HepG2 (cell line): ENCODE data around the gene NSUN2. TPM values are rescaled to one million over a fixed set of nuclear protein-coding genes. Genes with fewer than 3 reads are reported as not detected.

ENCODE experiments used
- ATAC-seq: fragments of 200-7000 bp; cut with Tn5 transposase; 3 replicates; pipeline ENCODE4 v1.9.1; 2020; ENCODE audit warnings: mild to moderate bottlenecking, moderate library complexity
- BruUV-seq: library from RNA; stranded (reverse); fragments of 400-500 nt; replicated peaks from 2 replicates; lab custom pipeline; 2021; lab: Mats Ljungman, UMichigan
- CTCF ChIA-PET: fragments of 300-600 bp; formaldehyde crosslinking; extraction: SDS; loops from one replicate; lab custom pipeline; 2021; ENCODE audit warnings: low total read pairs, inconsistent platforms, low intra/inter-chr PET ratio; lab: Yijun Ruan, JAX
- POLR2A ChIA-PET: fragments of 350-600 bp; sonication (Branson Sonifier 250); formaldehyde crosslinking; loops from one replicate; lab custom pipeline; 2020; ENCODE audit warnings: antibody characterized with exemption, inconsistent platforms; lab: Yijun Ruan, JAX
- DNase-seq: peaks from one replicate; pipeline ENCODE4 v3.0.0-alpha.2; 2015; ENCODE audit warnings: low spot score
- FAIRE-seq: peaks from 3 replicates; lab custom pipeline; 2011; peaks lifted over from hg19 to GRCh38; lab: Jason Lieb, UNC
- H2AFZ ChIP-seq: one replicate; pipeline ENCODE4 v1.6.1; 2011; ENCODE audit warnings: low read length, inconsistent platforms
- H3K27ac ChIP-seq: fragments of 300-600 bp; 3 replicates; pipeline ENCODE4 v1.8.0; 2011; ENCODE audit warnings: mixed run types, mild to moderate bottlenecking, mixed read lengths, low read length, inconsistent platforms; ENCODE audit not compliant: insufficient read depth; ENCODE audit errors: extremely low read length
- H3K27me3 ChIP-seq, 2 experiments: fragments of 200-600 bp in 1 of 2; 2 replicates in 1 of 2; 3 replicates in 1 of 2; pipeline versions ENCODE4 v1.6.0 to v1.8.0; 2011; ENCODE audit warnings: low read length in 2 of 2, mild to moderate bottlenecking in 2 of 2, moderate library complexity in 2 of 2, inconsistent platforms in 1 of 2; ENCODE audit not compliant: insufficient read depth in 2 of 2, control insufficient read depth in 1 of 2
- H3K36me3 ChIP-seq, 2 experiments: fragments of 200-600 bp in 1 of 2; replicated peaks in 1 of 2; 2 replicates in 1 of 2; 3 replicates in 1 of 2; pipeline versions ENCODE4 v1.5.1 to v1.8.0; 2011; ENCODE audit warnings: low read length in 2 of 2, inconsistent platforms in 1 of 2; ENCODE audit not compliant: insufficient read depth in 2 of 2, control insufficient read depth in 1 of 2
- H3K4me1 ChIP-seq: 2 replicates; pipeline ENCODE4 v1.5.1; 2012; ENCODE audit warnings: low read length, inconsistent platforms; ENCODE audit not compliant: insufficient read depth
- H3K4me2 ChIP-seq: 2 replicates; pipeline ENCODE4 v1.6.0; 2011; ENCODE audit warnings: low read depth, low read length, inconsistent platforms
- H3K4me3 ChIP-seq, 3 experiments: fragments of 200-600 bp in 1 of 3; sonication (generic), shearing (Covaris generic) in 1 of 3; replicated peaks in 1 of 3; 2 replicates each; pipeline ENCODE4 v1.5.1; 2011 to 2016; ENCODE audit warnings: low read length in 3 of 3, inconsistent platforms in 2 of 3, low read depth in 2 of 3, mild to moderate bottlenecking in 2 of 3, control low read depth in 1 of 3, mixed read lengths in 1 of 3; ENCODE audit not compliant: insufficient read depth in 1 of 3
- H3K79me2 ChIP-seq: one replicate; pipeline ENCODE4 v1.6.1; 2011; ENCODE audit warnings: low read length, inconsistent platforms; ENCODE audit not compliant: insufficient read depth
- H3K9ac ChIP-seq: 2 replicates; pipeline ENCODE4 v1.6.0; 2011; ENCODE audit warnings: mild to moderate bottlenecking, low read depth, low read length, inconsistent platforms; ENCODE audit not compliant: insufficient read depth
- H3K9me3 ChIP-seq: 2 replicates; pipeline ENCODE4 v1.5.1; 2012; ENCODE audit warnings: mild to moderate bottlenecking, low read length
- H4K20me1 ChIP-seq: 2 replicates; pipeline ENCODE4 v1.6.0; 2011; ENCODE audit warnings: inconsistent platforms, mild to moderate bottlenecking, low read length, moderate library complexity; ENCODE audit not compliant: insufficient read depth
- HNRNPUL1 ChIP-seq: fragments of 200-400 bp; formaldehyde crosslinking; IDR thresholded peaks from 2 replicates; pipeline ENCODE4 v1.6.1; 2017; ENCODE audit warnings: low read depth, mild to moderate bottlenecking, low read length, moderate library complexity
- ZFP62 ChIP-seq: sonication (generic); formaldehyde crosslinking; IDR thresholded peaks from 2 replicates; pipeline ENCODE4 v1.4.0; 2020; ENCODE audit warnings: missing genetic modification reagents
- ZNF674 ChIP-seq: sonication (generic); formaldehyde crosslinking; IDR thresholded peaks from 2 replicates; pipeline ENCODE4 v1.5.0; 2020; ENCODE audit warnings: low read depth, mild to moderate bottlenecking, missing genetic modification reagents
- WGBS: methylation state at CpG from one replicate; pipeline ENCODE4 v1.1.6; 2017; ENCODE audit warnings: low lambda C conversion rate; 5-methylcytosine and 5-hydroxymethylcytosine counted together
- in situ Hi-C: cut with HindIII; loops from 2 replicates; pipeline ENCODE4 v1.10.0; 2017; ENCODE audit warnings: low pct_unique_long_range_greater_than_20kb; ENCODE audit not compliant: extremely low pct_ligation_motif_present
- intact Hi-C: fragments of 100-400 bp; cut with micrococcal nuclease; formaldehyde crosslinking; loops from one replicate; pipeline ENCODE4 v1.10.0; 2022; ENCODE audit not compliant: unreplicated experiment
- polyA plus RNA-seq, 8 experiments: library from polyadenylated mRNA; depleted of rRNA in 3 of 8; stranded (reverse) in 7 of 8; unstranded in 1 of 8; fragments of >200 nt; fragmentation: Illumina TruSeq in 4 of 8; extraction: Trizol in 4 of 8; gene quantifications; 2 replicates each; pipeline versions ENCODE4 v1.2.1 to v1.2.3, GENCODE V29; 2011 to 2016; ENCODE audit warnings: low read depth in 4 of 8, missing spikeins in 1 of 8, mixed read lengths in 1 of 8; ENCODE audit not compliant: insufficient read depth in 1 of 8
- total RNA-seq, 5 experiments: library from RNA; depleted of rRNA; stranded (reverse); fragments of >200 nt; fragmentation: Illumina TruSeq; extraction: Trizol; gene quantifications; 2 replicates each; pipeline ENCODE4 v1.2.3, GENCODE V29; 2016; ENCODE audit warnings: low read depth in 1 of 5
- TF ChIP-seq, protein P1 (sequence below): sonication (generic); formaldehyde crosslinking; IDR thresholded peaks from 2 replicates; pipeline ENCODE4 v1.5.1; 2020; ENCODE audit warnings: mild to moderate bottlenecking, missing genetic modification reagents, moderate library complexity
- TF ChIP-seq, protein P2 (sequence below): sonication (generic); formaldehyde crosslinking; IDR thresholded peaks from 2 replicates; pipeline ENCODE4 v1.5.0; 2020; ENCODE audit warnings: missing genetic modification reagents
- TF ChIP-seq, protein P3 (sequence below): sonication (generic); formaldehyde crosslinking; IDR thresholded peaks from 2 replicates; pipeline ENCODE4 v1.5.0; 2020; ENCODE audit warnings: missing genetic modification reagents
- TF ChIP-seq, protein P4 (sequence below): IDR thresholded peaks from 2 replicates; pipeline ENCODE4 v1.6.1; 2018; ENCODE audit warnings: missing genetic modification reagents, mild to moderate bottlenecking, missing compliant biosample characterization

NSUN2 gene
- total and polyA plus RNA-seq, 2 of the 13 experiments (the other 11 are each of a cell fraction or from before 2014, with no cell fraction given), result 51.7 to 69.1 TPM

DNA sequence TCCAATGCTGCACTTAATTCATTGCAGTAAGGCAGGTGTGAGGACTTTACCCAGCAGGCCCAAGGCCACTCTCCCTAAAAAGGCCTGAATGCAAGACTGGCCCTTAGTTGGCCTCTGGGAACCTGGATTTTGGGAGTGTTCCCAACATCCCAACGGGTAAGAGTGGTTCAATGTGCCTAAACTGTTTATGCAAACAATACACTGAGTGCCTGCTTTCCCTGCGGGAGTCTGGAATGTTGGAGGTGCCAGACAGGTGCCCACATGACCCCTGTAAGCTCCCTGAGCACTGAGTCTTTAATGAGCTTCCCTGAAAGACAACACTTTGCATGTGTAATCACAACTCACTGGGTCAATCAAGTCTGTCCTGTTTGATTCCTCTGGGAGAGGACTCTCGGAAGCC is 37.4 kb downstream of the NSUN2 start:
- no peak overlapping the region for H3K4me2 ChIP-seq
- 100% methylated on average over 1 of the region's 3 CpGs for WGBS
- intact Hi-C loops (no loop called here), in situ Hi-C loops (no loop called here)
- H3K27me3 ChIP-seq, result no peaks in the 10 kb centered on the region
- no TSS peak for BruUV-seq
- H3K4me1 ChIP-seq, result no peaks in the 10 kb centered on the region
- ChIA-PET POLR2A (no interaction called here), CTCF (no interaction called here)
- peak; percentile 15 for ATAC-seq
- H3K36me3 ChIP-seq, result peaks cover 4 to 22% of the 10 kb centered on the region in 2 experiments; a peak in 4 of 5 replicates
- no peaks in the 10 kb centered on the region for H3K9me3 ChIP-seq
- no peak overlapping the region for H3K9ac ChIP-seq
- TF ChIP-seq ZNF674 (CRISPR knock-in tag) (no peak), ZFP62 (CRISPR knock-in tag) (no peak), HNRNPUL1 (no peak)
- TF ChIP-seq, protein P1, sequence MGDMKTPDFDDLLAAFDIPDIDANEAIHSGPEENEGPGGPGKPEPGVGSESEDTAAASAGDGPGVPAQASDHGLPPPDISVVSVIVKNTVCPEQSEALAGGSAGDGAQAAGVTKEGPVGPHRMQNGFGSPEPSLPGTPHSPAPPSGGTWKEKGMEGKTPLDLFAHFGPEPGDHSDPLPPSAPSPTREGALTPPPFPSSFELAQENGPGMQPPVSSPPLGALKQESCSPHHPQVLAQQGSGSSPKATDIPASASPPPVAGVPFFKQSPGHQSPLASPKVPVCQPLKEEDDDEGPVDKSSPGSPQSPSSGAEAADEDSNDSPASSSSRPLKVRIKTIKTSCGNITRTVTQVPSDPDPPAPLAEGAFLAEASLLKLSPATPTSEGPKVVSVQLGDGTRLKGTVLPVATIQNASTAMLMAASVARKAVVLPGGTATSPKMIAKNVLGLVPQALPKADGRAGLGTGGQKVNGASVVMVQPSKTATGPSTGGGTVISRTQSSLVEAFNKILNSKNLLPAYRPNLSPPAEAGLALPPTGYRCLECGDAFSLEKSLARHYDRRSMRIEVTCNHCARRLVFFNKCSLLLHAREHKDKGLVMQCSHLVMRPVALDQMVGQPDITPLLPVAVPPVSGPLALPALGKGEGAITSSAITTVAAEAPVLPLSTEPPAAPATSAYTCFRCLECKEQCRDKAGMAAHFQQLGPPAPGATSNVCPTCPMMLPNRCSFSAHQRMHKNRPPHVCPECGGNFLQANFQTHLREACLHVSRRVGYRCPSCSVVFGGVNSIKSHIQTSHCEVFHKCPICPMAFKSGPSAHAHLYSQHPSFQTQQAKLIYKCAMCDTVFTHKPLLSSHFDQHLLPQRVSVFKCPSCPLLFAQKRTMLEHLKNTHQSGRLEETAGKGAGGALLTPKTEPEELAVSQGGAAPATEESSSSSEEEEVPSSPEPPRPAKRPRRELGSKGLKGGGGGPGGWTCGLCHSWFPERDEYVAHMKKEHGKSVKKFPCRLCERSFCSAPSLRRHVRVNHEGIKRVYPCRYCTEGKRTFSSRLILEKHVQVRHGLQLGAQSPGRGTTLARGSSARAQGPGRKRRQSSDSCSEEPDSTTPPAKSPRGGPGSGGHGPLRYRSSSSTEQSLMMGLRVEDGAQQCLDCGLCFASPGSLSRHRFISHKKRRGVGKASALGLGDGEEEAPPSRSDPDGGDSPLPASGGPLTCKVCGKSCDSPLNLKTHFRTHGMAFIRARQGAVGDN (CRISPR knock-in tag), result no peak
- TF ChIP-seq, protein P2, sequence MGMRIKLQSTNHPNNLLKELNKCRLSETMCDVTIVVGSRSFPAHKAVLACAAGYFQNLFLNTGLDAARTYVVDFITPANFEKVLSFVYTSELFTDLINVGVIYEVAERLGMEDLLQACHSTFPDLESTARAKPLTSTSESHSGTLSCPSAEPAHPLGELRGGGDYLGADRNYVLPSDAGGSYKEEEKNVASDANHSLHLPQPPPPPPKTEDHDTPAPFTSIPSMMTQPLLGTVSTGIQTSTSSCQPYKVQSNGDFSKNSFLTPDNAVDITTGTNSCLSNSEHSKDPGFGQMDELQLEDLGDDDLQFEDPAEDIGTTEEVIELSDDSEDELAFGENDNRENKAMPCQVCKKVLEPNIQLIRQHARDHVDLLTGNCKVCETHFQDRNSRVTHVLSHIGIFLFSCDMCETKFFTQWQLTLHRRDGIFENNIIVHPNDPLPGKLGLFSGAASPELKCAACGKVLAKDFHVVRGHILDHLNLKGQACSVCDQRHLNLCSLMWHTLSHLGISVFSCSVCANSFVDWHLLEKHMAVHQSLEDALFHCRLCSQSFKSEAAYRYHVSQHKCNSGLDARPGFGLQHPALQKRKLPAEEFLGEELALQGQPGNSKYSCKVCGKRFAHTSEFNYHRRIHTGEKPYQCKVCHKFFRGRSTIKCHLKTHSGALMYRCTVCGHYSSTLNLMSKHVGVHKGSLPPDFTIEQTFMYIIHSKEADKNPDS (CRISPR knock-in tag), result no peak
- TF ChIP-seq, protein P3, sequence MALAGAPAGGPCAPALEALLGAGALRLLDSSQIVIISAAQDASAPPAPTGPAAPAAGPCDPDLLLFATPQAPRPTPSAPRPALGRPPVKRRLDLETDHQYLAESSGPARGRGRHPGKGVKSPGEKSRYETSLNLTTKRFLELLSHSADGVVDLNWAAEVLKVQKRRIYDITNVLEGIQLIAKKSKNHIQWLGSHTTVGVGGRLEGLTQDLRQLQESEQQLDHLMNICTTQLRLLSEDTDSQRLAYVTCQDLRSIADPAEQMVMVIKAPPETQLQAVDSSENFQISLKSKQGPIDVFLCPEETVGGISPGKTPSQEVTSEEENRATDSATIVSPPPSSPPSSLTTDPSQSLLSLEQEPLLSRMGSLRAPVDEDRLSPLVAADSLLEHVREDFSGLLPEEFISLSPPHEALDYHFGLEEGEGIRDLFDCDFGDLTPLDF (CRISPR knock-in tag), result no peak
- TF ChIP-seq, protein P4, sequence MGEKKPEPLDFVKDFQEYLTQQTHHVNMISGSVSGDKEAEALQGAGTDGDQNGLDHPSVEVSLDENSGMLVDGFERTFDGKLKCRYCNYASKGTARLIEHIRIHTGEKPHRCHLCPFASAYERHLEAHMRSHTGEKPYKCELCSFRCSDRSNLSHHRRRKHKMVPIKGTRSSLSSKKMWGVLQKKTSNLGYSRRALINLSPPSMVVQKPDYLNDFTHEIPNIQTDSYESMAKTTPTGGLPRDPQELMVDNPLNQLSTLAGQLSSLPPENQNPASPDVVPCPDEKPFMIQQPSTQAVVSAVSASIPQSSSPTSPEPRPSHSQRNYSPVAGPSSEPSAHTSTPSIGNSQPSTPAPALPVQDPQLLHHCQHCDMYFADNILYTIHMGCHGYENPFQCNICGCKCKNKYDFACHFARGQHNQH (CRISPR knock-in tag), result no peak
- H3K79me2 ChIP-seq, result no peaks in the 10 kb centered on the region
- no peak for FAIRE-seq
- H4K20me1 ChIP-seq, result no peaks in the 10 kb centered on the region
- no peak overlapping the region for H2AFZ ChIP-seq
- no peak for DNase-seq
- H3K4me3 ChIP-seq, result no peak overlapping the region
- H3K27ac ChIP-seq, result no peak overlapping the region
